Esophagus muscularis mucosa (tissue), 3 donors: Measurements from ENCODE around the gene UBAC1.
"Not testable (repeated sequence)": the region's sequence is repeated elsewhere in the genome, so short reads cannot be mapped to it uniquely, and the experiment has no call there.

ENCODE experiments used
- EP300 ChIP-seq: sonication (generic); formaldehyde crosslinking; IDR thresholded peaks from one replicate; pipeline ENCODE4 v1.6.1; 2017; ENCODE audit warnings: antibody characterized with exemption
- TF ChIP-seq, protein P1 (sequence below), 3 experiments: fragments of 200-600 bp in 2 of 3; fragments of 450-650 bp in 1 of 3; sonication (generic) in 2 of 3; IDR thresholded peaks; one replicate each; pipeline ENCODE4 v1.5.1; 2017 to 2019; ENCODE audit warnings: antibody characterized with exemption in 3 of 3, mild to moderate bottlenecking in 2 of 3, moderate library complexity in 1 of 3

DNA sequence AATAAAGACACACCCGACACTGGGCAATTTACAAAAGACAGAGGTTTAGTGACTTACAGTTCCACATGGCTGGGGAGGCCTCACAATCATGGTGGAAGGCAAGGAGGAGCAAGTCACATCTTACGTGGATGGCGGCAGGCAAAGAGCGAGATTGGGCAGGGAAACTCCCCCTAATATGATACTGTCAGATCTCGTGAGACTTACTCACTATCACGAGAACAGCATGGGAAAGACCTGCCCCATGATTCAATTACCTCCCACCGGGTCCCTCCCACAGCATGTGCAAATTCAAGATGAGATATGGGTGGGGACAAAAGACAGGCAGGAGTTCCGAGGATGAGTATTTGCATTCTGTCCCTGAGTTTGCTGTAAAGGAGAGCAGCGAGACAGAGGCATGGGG lies 49.9 kb downstream of the UBAC1 start:
- TF ChIP-seq, protein P1, sequence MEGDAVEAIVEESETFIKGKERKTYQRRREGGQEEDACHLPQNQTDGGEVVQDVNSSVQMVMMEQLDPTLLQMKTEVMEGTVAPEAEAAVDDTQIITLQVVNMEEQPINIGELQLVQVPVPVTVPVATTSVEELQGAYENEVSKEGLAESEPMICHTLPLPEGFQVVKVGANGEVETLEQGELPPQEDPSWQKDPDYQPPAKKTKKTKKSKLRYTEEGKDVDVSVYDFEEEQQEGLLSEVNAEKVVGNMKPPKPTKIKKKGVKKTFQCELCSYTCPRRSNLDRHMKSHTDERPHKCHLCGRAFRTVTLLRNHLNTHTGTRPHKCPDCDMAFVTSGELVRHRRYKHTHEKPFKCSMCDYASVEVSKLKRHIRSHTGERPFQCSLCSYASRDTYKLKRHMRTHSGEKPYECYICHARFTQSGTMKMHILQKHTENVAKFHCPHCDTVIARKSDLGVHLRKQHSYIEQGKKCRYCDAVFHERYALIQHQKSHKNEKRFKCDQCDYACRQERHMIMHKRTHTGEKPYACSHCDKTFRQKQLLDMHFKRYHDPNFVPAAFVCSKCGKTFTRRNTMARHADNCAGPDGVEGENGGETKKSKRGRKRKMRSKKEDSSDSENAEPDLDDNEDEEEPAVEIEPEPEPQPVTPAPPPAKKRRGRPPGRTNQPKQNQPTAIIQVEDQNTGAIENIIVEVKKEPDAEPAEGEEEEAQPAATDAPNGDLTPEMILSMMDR (IDR thresholded peaks at IDR 0.05) = not testable (repeated sequence)
- not testable (repeated sequence) for TF ChIP-seq EP300
